H9 (cell line): ENCODE data around the gene KRTAP12-1. TPM values are rescaled to one million over a fixed set of nuclear protein-coding genes. Genes with fewer than 3 reads are reported as not detected.

Source experiments
- DNase-seq: peaks from one replicate; pipeline ENCODE4 v3.0.0-alpha.2; 2017
- H2AFZ ChIP-seq: one replicate; pipeline ENCODE4 v1.6.1; 2013; ENCODE audit warnings: mild to moderate bottlenecking, low read length, control low read depth, moderate library complexity
- H2AK5ac ChIP-seq: 2 replicates; pipeline ENCODE4 v1.6.1; 2013; ENCODE audit warnings: low read length, control low read depth, mixed read lengths; ENCODE audit not compliant: insufficient read length
- H2BK120ac ChIP-seq: one replicate; pipeline ENCODE4 v1.6.1; 2013; ENCODE audit warnings: low read depth, mild to moderate bottlenecking, low read length, control low read depth, inconsistent platforms; ENCODE audit not compliant: poor library complexity, severe bottlenecking
- H2BK12ac ChIP-seq: 2 replicates; pipeline ENCODE4 v1.6.1; 2013; ENCODE audit warnings: low read length, control low read depth, mixed read lengths, low read depth; ENCODE audit not compliant: insufficient read length
- H2BK15ac ChIP-seq: 2 replicates; pipeline ENCODE4 v1.6.1; 2013; ENCODE audit warnings: low read depth, low read length, control low read depth
- H2BK20ac ChIP-seq: one replicate; pipeline ENCODE4 v1.6.1; 2013; ENCODE audit warnings: low read depth, mild to moderate bottlenecking, low read length, control low read depth, inconsistent platforms; ENCODE audit not compliant: poor library complexity, severe bottlenecking
- H2BK5ac ChIP-seq: 2 replicates; pipeline ENCODE4 v1.6.1; 2013; ENCODE audit warnings: low read length, control low read depth, mixed read lengths; ENCODE audit not compliant: insufficient read length
- H3K14ac ChIP-seq: 2 replicates; pipeline ENCODE4 v1.6.1; 2013; ENCODE audit warnings: low read length, control low read depth; ENCODE audit not compliant: insufficient read depth
- H3K18ac ChIP-seq: 2 replicates; pipeline ENCODE4 v1.6.1; 2013; ENCODE audit warnings: low read depth, mild to moderate bottlenecking, mixed read lengths, low read length, control low read depth; ENCODE audit not compliant: insufficient read length
- H3K23ac ChIP-seq: 2 replicates; pipeline ENCODE4 v1.6.1; 2013; ENCODE audit warnings: low read length, control low read depth, mixed read lengths, low read depth; ENCODE audit not compliant: insufficient read length
- H3K23me2 ChIP-seq: 2 replicates; pipeline ENCODE4 v1.6.1; 2013; ENCODE audit warnings: low read depth, mild to moderate bottlenecking, mixed read lengths, low read length, control low read depth; ENCODE audit not compliant: insufficient read length, poor library complexity, severe bottlenecking
- H3K27ac ChIP-seq: 2 replicates; pipeline ENCODE4 v1.5.1; 2013; ENCODE audit warnings: low read length, control low read depth, mixed read lengths, low read depth; ENCODE audit not compliant: insufficient read length
- H3K27me3 ChIP-seq: 2 replicates; pipeline ENCODE4 v1.6.1; 2013; ENCODE audit warnings: low read length, control low read depth, inconsistent platforms; ENCODE audit not compliant: insufficient read depth
- H3K4ac ChIP-seq: 2 replicates; pipeline ENCODE4 v1.6.1; 2013; ENCODE audit warnings: low read depth, mild to moderate bottlenecking, control low read depth, inconsistent platforms, low read length, moderate library complexity
- H3K4me1 ChIP-seq: 2 replicates; pipeline ENCODE4 v1.6.1; 2013; ENCODE audit warnings: low read length, control low read depth, inconsistent platforms; ENCODE audit not compliant: insufficient read depth
- H3K4me2 ChIP-seq: 2 replicates; pipeline ENCODE4 v1.6.1; 2013; ENCODE audit warnings: low read length, control low read depth, mixed read lengths; ENCODE audit not compliant: insufficient read length, insufficient read depth
- H3K56ac ChIP-seq: 2 replicates; pipeline ENCODE4 v1.6.1; 2013; ENCODE audit warnings: low read depth, mild to moderate bottlenecking, mixed read lengths, low read length, control low read depth; ENCODE audit not compliant: insufficient read length
- H3K79me1 ChIP-seq: 2 replicates; pipeline ENCODE4 v1.6.1; 2013; ENCODE audit warnings: low read depth, mild to moderate bottlenecking, moderate library complexity, low read length, control low read depth, inconsistent platforms; ENCODE audit not compliant: insufficient read depth, poor library complexity, severe bottlenecking
- H3K79me2 ChIP-seq: 2 replicates; pipeline ENCODE4 v1.6.1; 2013; ENCODE audit warnings: low read length, control low read depth, inconsistent platforms; ENCODE audit not compliant: insufficient read depth
- H3K9ac ChIP-seq: 2 replicates; pipeline ENCODE4 v1.6.1; 2013; ENCODE audit warnings: low read length, control low read depth, mixed read lengths; ENCODE audit not compliant: insufficient read length; ENCODE audit errors: extremely low read depth
- H3K9me3 ChIP-seq: one replicate; pipeline ENCODE4 v1.6.1; 2013; ENCODE audit warnings: low read depth, low read length, inconsistent platforms; ENCODE audit not compliant: control insufficient read depth
- H3T11ph ChIP-seq: one replicate; pipeline ENCODE4 v1.6.1; 2013; ENCODE audit warnings: mild to moderate bottlenecking, low read length, control low read depth, inconsistent platforms
- H4K20me1 ChIP-seq: one replicate; pipeline ENCODE4 v1.6.1; 2013; ENCODE audit not compliant: control insufficient read depth, insufficient read length, insufficient read depth
- H4K5ac ChIP-seq: 2 replicates; pipeline ENCODE4 v1.6.1; 2013; ENCODE audit warnings: low read depth, mild to moderate bottlenecking, mixed read lengths, low read length, control low read depth; ENCODE audit not compliant: insufficient read length
- H4K8ac ChIP-seq: replicated peaks from 2 replicates; pipeline ENCODE4 v1.6.1; 2013; ENCODE audit warnings: low read length, control low read depth, mixed read lengths, low read depth; ENCODE audit not compliant: insufficient read length
- H4K91ac ChIP-seq: 2 replicates; pipeline ENCODE4 v1.6.1; 2013; ENCODE audit warnings: low read depth, mild to moderate bottlenecking, moderate library complexity, mixed read lengths, low read length, control low read depth; ENCODE audit not compliant: insufficient read length
- H3K27ac Mint-ChIP-seq, 3 experiments: 2 replicates in 2 of 3; 3 replicates in 1 of 3; pipeline ENCODE4 v1.8.0; 2020 to 2021; ENCODE audit warnings: mixed read lengths in 3 of 3, mild to moderate bottlenecking in 1 of 3, moderate library complexity in 1 of 3
- H3K27me3 Mint-ChIP-seq: 2 replicates; pipeline ENCODE4 v1.8.0; 2021; ENCODE audit warnings: low read depth, mild to moderate bottlenecking, moderate library complexity, mixed read lengths
- H3K36me3 Mint-ChIP-seq, 3 experiments: 2 replicates in 2 of 3; 3 replicates in 1 of 3; pipeline ENCODE4 v1.8.0; 2020 to 2021; ENCODE audit warnings: low read depth in 3 of 3, mixed read lengths in 3 of 3; ENCODE audit not compliant: insufficient read depth in 1 of 3
- H3K4me1 Mint-ChIP-seq, 2 experiments: 2 replicates each; pipeline ENCODE4 v1.8.0; 2020; ENCODE audit warnings: mixed read lengths in 2 of 2
- H3K4me3 Mint-ChIP-seq, 2 experiments: 2 replicates in 1 of 2; 3 replicates in 1 of 2; pipeline ENCODE4 v1.8.0; 2020 to 2021; ENCODE audit warnings: mild to moderate bottlenecking in 2 of 2, mixed read lengths in 2 of 2, moderate library complexity in 1 of 2
- H3K9me3 Mint-ChIP-seq, 2 experiments: 2 replicates in 1 of 2; 3 replicates in 1 of 2; pipeline ENCODE4 v1.8.0; 2020; ENCODE audit warnings: mild to moderate bottlenecking in 2 of 2, mixed read lengths in 2 of 2, moderate library complexity in 1 of 2
- WGBS: extraction: QIAGEN DNeasy Blood & Tissue Kit; methylation state at CpG from one replicate; pipeline ENCODE4 v1.1.7; 2013; ENCODE audit warnings: missing lambda C conversion rate, low lambda C conversion rate, mixed read lengths; ENCODE audit not compliant: insufficient read length; ENCODE audit errors: extremely low coverage; 5-methylcytosine and 5-hydroxymethylcytosine counted together
- total RNA-seq: library from RNA; stranded (reverse); gene quantifications from 2 replicates; pipeline ENCODE4 v1.2.1, GENCODE V29; 2021
- TF ChIP-seq, protein P1 (sequence below): fragments of 200-600 bp; sonication (generic); conservative IDR thresholded peaks from 3 replicates; pipeline ENCODE4 v1.8.0; 2021; ENCODE audit warnings: antibody characterized with exemption, mild to moderate bottlenecking

KRTAP12-1 gene
- total RNA-seq, 1 experiment from 2014 or later: not detected

DNA sequence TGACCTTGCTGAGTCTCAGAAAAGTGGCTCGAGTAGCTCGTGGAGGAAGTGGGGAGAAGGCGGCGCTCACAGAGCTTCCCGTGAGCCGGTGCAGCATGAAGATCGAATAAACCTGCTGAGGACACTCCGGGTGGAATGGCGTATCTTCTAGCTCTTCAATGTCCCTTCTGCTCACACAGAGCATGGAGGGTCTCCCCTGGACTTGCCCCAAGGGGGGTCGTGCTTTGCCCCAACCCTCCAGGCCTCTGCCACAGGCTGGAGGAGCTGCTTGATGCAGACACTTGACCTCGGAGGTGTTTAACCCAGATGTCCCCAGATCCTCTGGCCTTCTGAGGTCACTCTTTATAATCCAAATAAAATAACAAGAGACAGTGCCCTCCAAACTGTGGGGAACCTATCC is 12.8 kb upstream of the KRTAP12-1 start:
- no peak overlapping the region for H3K14ac ChIP-seq
- H3K4me1 ChIP-seq: peaks cover 4% of the 10 kb centered on the region; the same call in 1 of the 2 replicates
- no peak overlapping the region for H2BK20ac ChIP-seq
- H4K20me1 ChIP-seq: no peaks in the 10 kb centered on the region
- no peak overlapping the region for H3K56ac ChIP-seq
- DNase-seq: peak; percentile 23
- H3K23ac ChIP-seq: no peak overlapping the region
- TF ChIP-seq, protein P1, sequence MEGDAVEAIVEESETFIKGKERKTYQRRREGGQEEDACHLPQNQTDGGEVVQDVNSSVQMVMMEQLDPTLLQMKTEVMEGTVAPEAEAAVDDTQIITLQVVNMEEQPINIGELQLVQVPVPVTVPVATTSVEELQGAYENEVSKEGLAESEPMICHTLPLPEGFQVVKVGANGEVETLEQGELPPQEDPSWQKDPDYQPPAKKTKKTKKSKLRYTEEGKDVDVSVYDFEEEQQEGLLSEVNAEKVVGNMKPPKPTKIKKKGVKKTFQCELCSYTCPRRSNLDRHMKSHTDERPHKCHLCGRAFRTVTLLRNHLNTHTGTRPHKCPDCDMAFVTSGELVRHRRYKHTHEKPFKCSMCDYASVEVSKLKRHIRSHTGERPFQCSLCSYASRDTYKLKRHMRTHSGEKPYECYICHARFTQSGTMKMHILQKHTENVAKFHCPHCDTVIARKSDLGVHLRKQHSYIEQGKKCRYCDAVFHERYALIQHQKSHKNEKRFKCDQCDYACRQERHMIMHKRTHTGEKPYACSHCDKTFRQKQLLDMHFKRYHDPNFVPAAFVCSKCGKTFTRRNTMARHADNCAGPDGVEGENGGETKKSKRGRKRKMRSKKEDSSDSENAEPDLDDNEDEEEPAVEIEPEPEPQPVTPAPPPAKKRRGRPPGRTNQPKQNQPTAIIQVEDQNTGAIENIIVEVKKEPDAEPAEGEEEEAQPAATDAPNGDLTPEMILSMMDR: no peak
- H3K9me3 ChIP-seq: no peaks in the 10 kb centered on the region
- no peak overlapping the region for H2AFZ ChIP-seq
- no peak overlapping the region for H2BK5ac ChIP-seq
- no peak overlapping the region for H2BK12ac ChIP-seq
- no peaks in the 10 kb centered on the region for H3K79me2 ChIP-seq
- no peak overlapping the region for H3K27ac ChIP-seq
- H2AK5ac ChIP-seq: no peak overlapping the region
- H3K4me2 ChIP-seq: no peak overlapping the region
- H3K4ac ChIP-seq: no peak overlapping the region
- peaks cover 5% of the 10 kb centered on the region; the same call in 1 of the 2 replicates for H3K27me3 Mint-ChIP-seq
- no peaks in the 10 kb centered on the region for H3K23me2 ChIP-seq
- H3K4me3 Mint-ChIP-seq: no peak overlapping the region
- H4K8ac ChIP-seq: no peak overlapping the region
- no peak overlapping the region for H3T11ph ChIP-seq
- peaks cover 7 to 19% (median 7%) of the 10 kb centered on the region in 3 experiments; a peak in 6 of 7 replicates for H3K36me3 Mint-ChIP-seq
- H4K91ac ChIP-seq: no peak overlapping the region
- H3K18ac ChIP-seq: no peak overlapping the region
- H3K79me1 ChIP-seq: no peaks in the 10 kb centered on the region
- no peak overlapping the region for H2BK15ac ChIP-seq
- peaks cover 17 to 18% of the 10 kb centered on the region in 2 experiments for H3K9me3 Mint-ChIP-seq
- H4K5ac ChIP-seq: no peak overlapping the region
- WGBS: no CpG with 5 or more reads among the region's 11 CpGs
- H3K27me3 ChIP-seq: no peaks in the 10 kb centered on the region; the same call in 1 of the 2 replicates
- H3K27ac Mint-ChIP-seq: no peak overlapping the region
- H3K4me1 Mint-ChIP-seq: peaks cover 48 to 49% of the 10 kb centered on the region in 2 experiments
- no peak overlapping the region for H2BK120ac ChIP-seq
- no peak overlapping the region for H3K9ac ChIP-seq
